ENCODE measurements around the gene DGCR6.
A peak's percentile ranks its signal among the peaks of the same experiment; 100 is the strongest.
"Not testable (repeated sequence)": the region's sequence is repeated elsewhere in the genome, so short reads cannot be mapped to it uniquely, and the experiment has no call there.

DGCR6 gene

GRCh38 chr22:18931905-18932652 is 26.0 kb downstream of the DGCR6 start:
- DNase-seq: no peak

GRCh38 chr22:18933914-18934313 is 27.8 kb downstream of the DGCR6 start:
- no peak for DNase-seq

GRCh38 chr22:18934688-18935087 is 28.6 kb downstream of the DGCR6 start:
- not testable (repeated sequence) for DNase-seq

- no peak for DNase-seq
Measured at GRCh38 chr22:18935889-18936529, 29.9 kb downstream of the DGCR6 start, which contains the start of gene PRODH. Gene PRODH, minus strand, starts transcription at chr22:18936293. Its CDS starts 6 bp downstream, at chr22:18936287.

GRCh38 chr22:18938691-18939090 is 32.6 kb downstream of the DGCR6 start:
- DNase-seq: not testable (repeated sequence)

- DNase-seq: not testable (repeated sequence)
Measured at GRCh38 chr22:18947105-18947504, 41.0 kb downstream of the DGCR6 start.

- no peak for DNase-seq
Measured at GRCh38 chr22:18947905-18948304, 41.8 kb downstream of the DGCR6 start.

GRCh38 chr22:18950141-18950540 is 44.0 kb downstream of the DGCR6 start:
- no peak for DNase-seq

GRCh38 chr22:18952022-18952421 is 45.9 kb downstream of the DGCR6 start:
- DNase-seq: no peak

GRCh38 chr22:18953128-18953527 is 47.0 kb downstream of the DGCR6 start:
- not testable (repeated sequence) for DNase-seq

- DNase-seq: peak in 3 of 4 experiments; percentile 28 to 34 (median 31)
Measured at GRCh38 chr22:18954303-18954989, 48.3 kb downstream of the DGCR6 start.

- no peak for DNase-seq
Measured at GRCh38 chr22:18954990-18955571, 49.0 kb downstream of the DGCR6 start.

GRCh38 chr22:18955696-18956095 is 49.6 kb downstream of the DGCR6 start:
- DNase-seq: no peak

- DNase-seq: not testable (repeated sequence)
Measured at GRCh38 chr22:18956121-18956895, 50.2 kb downstream of the DGCR6 start.

- not testable (repeated sequence) for DNase-seq
Measured at GRCh38 chr22:18956956-18957355, 50.8 kb downstream of the DGCR6 start.

GRCh38 chr22:18957621-18958320 is 51.7 kb downstream of the DGCR6 start:
- DNase-seq: not testable (repeated sequence)

- not testable (repeated sequence) for DNase-seq
Measured at GRCh38 chr22:18958321-18958705, 52.2 kb downstream of the DGCR6 start.

GRCh38 chr22:18958738-18959137 is 52.6 kb downstream of the DGCR6 start:
- not testable (repeated sequence) for DNase-seq

- not testable (repeated sequence) for DNase-seq
Measured at GRCh38 chr22:18959266-18959665, 53.1 kb downstream of the DGCR6 start.

- not testable (repeated sequence) for DNase-seq
Measured at GRCh38 chr22:18959741-18960140, 53.6 kb downstream of the DGCR6 start.

GRCh38 chr22:18960166-18960820 is 54.2 kb downstream of the DGCR6 start:
- DNase-seq: not testable (repeated sequence)
